ENCODE data around the gene SH3YL1. TPM values are rescaled to one million over a fixed set of nuclear protein-coding genes. Genes with fewer than 3 reads are reported as not detected.

The SH3YL1 gene
- total RNA-seq, 1 donor from 2014 or later = 27.3 TPM

DNA sequence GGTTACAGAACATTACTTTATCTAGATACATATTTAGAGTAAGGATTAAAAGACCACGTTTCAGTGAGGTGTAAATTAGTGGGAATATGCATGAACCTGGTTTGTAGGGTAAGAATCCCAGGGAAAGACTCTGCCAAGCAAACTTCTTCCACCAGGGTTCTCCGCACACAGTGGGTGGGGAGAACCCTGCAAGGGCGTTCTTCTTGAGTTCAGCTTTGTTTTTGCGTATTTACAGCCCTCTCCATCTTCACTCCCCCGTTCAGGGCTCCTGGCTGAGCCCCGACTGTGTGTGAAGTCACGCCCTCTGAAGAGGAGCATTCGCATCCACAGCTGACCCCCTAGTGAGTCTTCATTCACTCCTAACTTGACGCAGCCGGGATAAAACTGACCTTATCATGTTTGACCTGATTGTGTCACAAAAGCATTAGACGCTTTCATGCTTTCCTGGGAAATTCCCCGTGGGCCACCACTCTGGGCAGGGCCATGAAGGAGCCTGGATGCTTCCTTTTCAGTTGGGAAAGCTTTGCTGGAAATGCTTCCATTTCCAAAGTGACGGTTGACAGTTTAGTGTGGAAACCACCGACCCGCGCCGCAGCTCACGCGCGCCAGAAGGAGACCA, 23.1 kb upstream of the SH3YL1 start:
- FAIRE-seq = no peak
- no peaks in the 10 kb centered on the region for H3K79me2 ChIP-seq (ENCODE audit: insufficient read depth, low read length)
- Mint-ChIP-seq H3K36me3 (ENCODE audit: low read depth, unreplicated experiment) (peaks cover 5% of the 10 kb centered on the region), H3K9me3 (ENCODE audit: unreplicated experiment) (no peaks in the 10 kb centered on the region), H3K27ac (ENCODE audit: unreplicated experiment) (no peak overlapping the region), H3K4me3 (ENCODE audit: unreplicated experiment) (peak overlapping the region; percentile 62), H3K4me1 (ENCODE audit: low read depth, unreplicated experiment) (peaks cover 21% of the 10 kb centered on the region), H3K27me3 (ENCODE audit: low read depth, unreplicated experiment) (peaks cover 14% of the 10 kb centered on the region)
- peak overlapping the region; percentile 71 for H3K4me2 ChIP-seq (ENCODE audit: low read length)
- H3K4me3 ChIP-seq (ENCODE audit: insufficient read depth, low read depth, low read length) = peak overlapping the region; percentile 34
- H3K4me1 ChIP-seq (ENCODE audit: insufficient read depth, low read length) = peaks cover 29% of the 10 kb centered on the region
- peaks cover 8% of the 10 kb centered on the region for H4K20me1 ChIP-seq (ENCODE audit: insufficient read depth, low read length)
- peaks cover 10% of the 10 kb centered on the region for H3K27me3 ChIP-seq (ENCODE audit: insufficient read depth, low read length)
- DNase-seq (ENCODE audit: low read depth) = no peak
- peaks cover under 1% of the 10 kb centered on the region for H3K36me3 ChIP-seq (ENCODE audit: insufficient read depth, low read length)
- no peak overlapping the region for H3K27ac ChIP-seq (ENCODE audit: low read depth, low read length)
- H2AFZ ChIP-seq (ENCODE audit: low read depth, low read length) = peak overlapping the region; percentile 20
- no peaks in the 10 kb centered on the region for H3K9me3 ChIP-seq (ENCODE audit: insufficient read depth, low read depth, low read length)
- H3K9ac ChIP-seq (ENCODE audit: low read length) = no peak overlapping the region
- TF ChIP-seq, protein P1, sequence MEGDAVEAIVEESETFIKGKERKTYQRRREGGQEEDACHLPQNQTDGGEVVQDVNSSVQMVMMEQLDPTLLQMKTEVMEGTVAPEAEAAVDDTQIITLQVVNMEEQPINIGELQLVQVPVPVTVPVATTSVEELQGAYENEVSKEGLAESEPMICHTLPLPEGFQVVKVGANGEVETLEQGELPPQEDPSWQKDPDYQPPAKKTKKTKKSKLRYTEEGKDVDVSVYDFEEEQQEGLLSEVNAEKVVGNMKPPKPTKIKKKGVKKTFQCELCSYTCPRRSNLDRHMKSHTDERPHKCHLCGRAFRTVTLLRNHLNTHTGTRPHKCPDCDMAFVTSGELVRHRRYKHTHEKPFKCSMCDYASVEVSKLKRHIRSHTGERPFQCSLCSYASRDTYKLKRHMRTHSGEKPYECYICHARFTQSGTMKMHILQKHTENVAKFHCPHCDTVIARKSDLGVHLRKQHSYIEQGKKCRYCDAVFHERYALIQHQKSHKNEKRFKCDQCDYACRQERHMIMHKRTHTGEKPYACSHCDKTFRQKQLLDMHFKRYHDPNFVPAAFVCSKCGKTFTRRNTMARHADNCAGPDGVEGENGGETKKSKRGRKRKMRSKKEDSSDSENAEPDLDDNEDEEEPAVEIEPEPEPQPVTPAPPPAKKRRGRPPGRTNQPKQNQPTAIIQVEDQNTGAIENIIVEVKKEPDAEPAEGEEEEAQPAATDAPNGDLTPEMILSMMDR (IDR thresholded peaks at IDR 0.05; ENCODE audit: insufficient read depth, low read depth, low read length) = no peak
- no peak for TF ChIP-seq EZH2 (IDR thresholded peaks at IDR 0.05; ENCODE audit: insufficient read depth, low read length)

DNA sequence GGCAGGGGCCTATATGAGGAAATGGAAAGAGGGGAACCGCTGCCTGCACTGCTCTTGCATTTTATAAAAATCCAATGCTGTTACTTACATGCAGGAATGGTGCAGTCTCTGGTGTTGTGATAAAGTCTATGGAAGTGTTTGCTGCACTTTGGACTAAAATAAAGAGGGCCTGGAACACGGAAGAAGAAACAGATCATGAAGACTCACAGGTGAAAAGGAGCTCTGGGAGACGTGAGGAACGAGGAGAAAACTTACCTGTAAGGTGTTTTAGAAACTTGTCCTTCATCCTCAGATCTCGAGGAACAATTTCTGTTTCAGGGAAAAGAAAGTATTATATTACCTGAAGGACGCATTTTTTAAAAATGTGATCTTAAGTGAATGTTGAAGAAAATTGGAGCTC, 22.2 kb upstream of the SH3YL1 start:
- Histone ChIP-seq H3K4me2 (ENCODE audit: low read length) (peak overlapping the region; percentile 6), H3K9me3 (ENCODE audit: insufficient read depth, low read depth, low read length) (no peaks in the 10 kb centered on the region), H3K4me1 (ENCODE audit: insufficient read depth, low read length) (peaks cover 29% of the 10 kb centered on the region), H2AFZ (ENCODE audit: low read depth, low read length) (no peak overlapping the region), H3K9ac (ENCODE audit: low read length) (no peak overlapping the region), H3K27me3 (ENCODE audit: insufficient read depth, low read length) (peaks cover 10% of the 10 kb centered on the region), H3K79me2 (ENCODE audit: insufficient read depth, low read length) (no peaks in the 10 kb centered on the region), H3K4me3 (ENCODE audit: insufficient read depth, low read depth, low read length) (no peak overlapping the region), H3K36me3 (ENCODE audit: insufficient read depth, low read length) (peaks cover 8% of the 10 kb centered on the region), H3K27ac (ENCODE audit: low read depth, low read length) (no peak overlapping the region), H4K20me1 (ENCODE audit: insufficient read depth, low read length) (peaks cover 8% of the 10 kb centered on the region)
- Mint-ChIP-seq H3K9me3 (ENCODE audit: unreplicated experiment) (no peaks in the 10 kb centered on the region), H3K4me1 (ENCODE audit: low read depth, unreplicated experiment) (peaks cover 21% of the 10 kb centered on the region), H3K36me3 (ENCODE audit: low read depth, unreplicated experiment) (peaks cover 8% of the 10 kb centered on the region), H3K27ac (ENCODE audit: unreplicated experiment) (no peak overlapping the region), H3K4me3 (ENCODE audit: unreplicated experiment) (peak overlapping the region; percentile 13), H3K27me3 (ENCODE audit: low read depth, unreplicated experiment) (peaks cover 12% of the 10 kb centered on the region)
- FAIRE-seq (peak; percentile 26), DNase-seq (ENCODE audit: low read depth) (no peak)
- TF ChIP-seq, protein P1 (IDR thresholded peaks at IDR 0.05; ENCODE audit: insufficient read depth, low read depth, low read length) = no peak
- no peak for TF ChIP-seq EZH2 (IDR thresholded peaks at IDR 0.05; ENCODE audit: insufficient read depth, low read length)

DNA sequence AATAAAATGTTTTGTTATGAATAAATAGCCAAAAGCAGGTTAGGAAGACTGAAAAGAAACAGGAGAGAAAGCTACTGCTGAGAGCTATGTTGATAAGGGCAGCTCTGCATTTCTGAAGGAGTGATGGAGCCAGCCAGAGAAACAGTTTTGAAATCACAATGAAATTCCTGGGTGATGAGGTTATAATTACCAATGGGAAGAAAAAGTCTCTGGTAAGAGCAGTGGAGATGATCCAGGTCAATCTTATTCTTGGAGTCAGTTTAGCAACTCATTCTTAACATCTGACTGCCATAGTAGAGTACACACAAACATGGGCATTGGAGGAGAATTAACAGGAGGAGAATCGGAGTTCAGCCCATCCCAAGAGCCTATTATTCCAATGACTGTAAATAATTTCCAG, 21.7 kb upstream of the SH3YL1 start:
- peak overlapping the region; percentile 44 for H3K9ac ChIP-seq (ENCODE audit: low read length)
- Mint-ChIP-seq H3K27me3 (ENCODE audit: low read depth, unreplicated experiment) (peaks cover 7% of the 10 kb centered on the region), H3K4me3 (ENCODE audit: unreplicated experiment) (no peak overlapping the region), H3K9me3 (ENCODE audit: unreplicated experiment) (no peaks in the 10 kb centered on the region), H3K36me3 (ENCODE audit: low read depth, unreplicated experiment) (peaks cover 8% of the 10 kb centered on the region), H3K27ac (ENCODE audit: unreplicated experiment) (peak overlapping the region; percentile 13), H3K4me1 (ENCODE audit: low read depth, unreplicated experiment) (peaks cover 21% of the 10 kb centered on the region)
- H3K79me2 ChIP-seq (ENCODE audit: insufficient read depth, low read length) = no peaks in the 10 kb centered on the region
- peaks cover 8% of the 10 kb centered on the region for H3K36me3 ChIP-seq (ENCODE audit: insufficient read depth, low read length)
- no peak for TF ChIP-seq EZH2 (IDR thresholded peaks at IDR 0.05; ENCODE audit: insufficient read depth, low read length)
- TF ChIP-seq, protein P1 (IDR thresholded peaks at IDR 0.05; ENCODE audit: insufficient read depth, low read depth, low read length) = no peak
- peaks cover 29% of the 10 kb centered on the region for H3K4me1 ChIP-seq (ENCODE audit: insufficient read depth, low read length)
- no peaks in the 10 kb centered on the region for H3K9me3 ChIP-seq (ENCODE audit: insufficient read depth, low read depth, low read length)
- DNase-seq (ENCODE audit: low read depth) (peak; percentile 78), FAIRE-seq (peak; percentile 68)
- peaks cover 9% of the 10 kb centered on the region for H3K27me3 ChIP-seq (ENCODE audit: insufficient read depth, low read length)
- H3K4me3 ChIP-seq (ENCODE audit: insufficient read depth, low read depth, low read length) = no peak overlapping the region
- H3K4me2 ChIP-seq (ENCODE audit: low read length) = peak overlapping the region; percentile 35
- H2AFZ ChIP-seq (ENCODE audit: low read depth, low read length) = no peak overlapping the region
- peak overlapping the region; percentile 53 for H3K27ac ChIP-seq (ENCODE audit: low read depth, low read length)
- peaks cover 8% of the 10 kb centered on the region for H4K20me1 ChIP-seq (ENCODE audit: insufficient read depth, low read length)
